Erythroblast (primary cell): Measurements from ENCODE around the gene PTRHD1.

Experiments
- GATA1 ChIP-seq: IDR thresholded peaks from 2 replicates; pipeline ENCODE4 v1.6.1; 2011; ENCODE audit warnings: low read depth, mild to moderate bottlenecking, control low read depth, low read length, moderate library complexity
- POLR2A ChIP-seq: IDR thresholded peaks from 2 replicates; pipeline ENCODE4 v1.6.1; 2011; ENCODE audit warnings: mild to moderate bottlenecking, low read length

GRCh38 chr2:24836206-24836605 is 43.0 kb upstream of the PTRHD1 start:
- no peak for TF ChIP-seq POLR2A
- no peak for TF ChIP-seq GATA1
